Stomach (tissue), 4 donors: Measurements from ENCODE around the gene OCRL.

Experiments used
- EP300 ChIP-seq: sonication (generic); formaldehyde crosslinking; IDR thresholded peaks from one replicate; pipeline ENCODE4 v1.6.1; 2017; ENCODE audit warnings: antibody characterized with exemption
- POLR2A ChIP-seq, 4 donors: fragments of 450-650 bp; IDR thresholded peaks; one replicate each; pipeline ENCODE4 v1.6.1; 2016; ENCODE audit warnings: antibody characterized with exemption in 4 of 4, control low read depth in 2 of 4, mild to moderate bottlenecking in 1 of 4, moderate library complexity in 1 of 4
- POLR2AphosphoS5 ChIP-seq, 3 donors: sonication (generic); formaldehyde crosslinking; IDR thresholded peaks; one replicate each; pipeline ENCODE4 v1.6.1; 2016; ENCODE audit warnings: antibody characterized with exemption in 3 of 3
- TF ChIP-seq, protein P1 (sequence below), 7 experiments: fragments of 450-650 bp in 4 of 7; fragments of 200-600 bp in 3 of 7; sonication (generic) in 3 of 7; IDR thresholded peaks; one replicate each; pipeline ENCODE4 v1.5.1; 2016 to 2019; ENCODE audit warnings: antibody characterized with exemption in 7 of 7, control low read depth in 2 of 7, mild to moderate bottlenecking in 1 of 7

DNA sequence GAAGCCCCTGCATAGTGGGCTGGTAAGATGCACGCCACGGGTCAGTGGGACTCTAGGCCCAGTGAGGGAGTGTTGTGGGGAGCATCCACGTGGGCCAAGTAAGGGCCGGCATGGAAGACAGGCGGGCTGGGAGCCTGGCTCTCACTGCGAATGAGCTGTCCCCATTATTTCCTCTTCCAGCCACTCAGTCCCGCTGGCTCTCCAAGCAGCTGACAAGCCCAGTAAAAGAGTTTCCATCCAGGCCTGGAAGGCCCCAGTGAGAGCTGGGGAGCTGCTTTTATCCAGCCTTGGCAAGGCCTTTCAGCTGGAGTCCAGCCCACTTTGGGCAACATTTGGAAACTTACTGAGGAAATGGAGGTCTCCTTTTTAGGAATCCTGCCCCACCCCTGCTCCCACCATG lies 89.8 kb downstream of the OCRL start:
- no peak for TF ChIP-seq POLR2AphosphoS5 (IDR thresholded peaks at IDR 0.05)
- TF ChIP-seq, protein P1, sequence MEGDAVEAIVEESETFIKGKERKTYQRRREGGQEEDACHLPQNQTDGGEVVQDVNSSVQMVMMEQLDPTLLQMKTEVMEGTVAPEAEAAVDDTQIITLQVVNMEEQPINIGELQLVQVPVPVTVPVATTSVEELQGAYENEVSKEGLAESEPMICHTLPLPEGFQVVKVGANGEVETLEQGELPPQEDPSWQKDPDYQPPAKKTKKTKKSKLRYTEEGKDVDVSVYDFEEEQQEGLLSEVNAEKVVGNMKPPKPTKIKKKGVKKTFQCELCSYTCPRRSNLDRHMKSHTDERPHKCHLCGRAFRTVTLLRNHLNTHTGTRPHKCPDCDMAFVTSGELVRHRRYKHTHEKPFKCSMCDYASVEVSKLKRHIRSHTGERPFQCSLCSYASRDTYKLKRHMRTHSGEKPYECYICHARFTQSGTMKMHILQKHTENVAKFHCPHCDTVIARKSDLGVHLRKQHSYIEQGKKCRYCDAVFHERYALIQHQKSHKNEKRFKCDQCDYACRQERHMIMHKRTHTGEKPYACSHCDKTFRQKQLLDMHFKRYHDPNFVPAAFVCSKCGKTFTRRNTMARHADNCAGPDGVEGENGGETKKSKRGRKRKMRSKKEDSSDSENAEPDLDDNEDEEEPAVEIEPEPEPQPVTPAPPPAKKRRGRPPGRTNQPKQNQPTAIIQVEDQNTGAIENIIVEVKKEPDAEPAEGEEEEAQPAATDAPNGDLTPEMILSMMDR (IDR thresholded peaks at IDR 0.05) = no peak
- TF ChIP-seq POLR2A (IDR thresholded peaks at IDR 0.05) = no peak
- no peak for TF ChIP-seq EP300
